Effector memory CD8-positive, alpha-beta T cell (primary cell): ENCODE results near the gene CREB1.
"Not testable (repeated sequence)": the region's sequence is repeated elsewhere in the genome, so short reads cannot be mapped to it uniquely, and the experiment has no call there.

Experiments used
- ATAC-seq: fragments of 150-1000 bp; cut with Tn5 transposase; replicated peaks from 2 replicates; pipeline ENCODE4 v1.10.0; 2021; ENCODE audit warnings: mild to moderate bottlenecking, moderate library complexity
- DNase-seq, 3 experiments: peaks; one replicate each; pipeline ENCODE4 v3.0.0; 2021
- H3K27ac Mint-ChIP-seq, 2 donors: one replicate each; pipeline ENCODE4 v1.8.0; 2022; ENCODE audit warnings: mild to moderate bottlenecking in 2 of 2, mixed read lengths in 2 of 2, moderate library complexity in 2 of 2
- H3K27me3 Mint-ChIP-seq, 2 donors: one replicate each; pipeline ENCODE4 v1.8.0; 2022; ENCODE audit warnings: mixed read lengths in 2 of 2
- H3K36me3 Mint-ChIP-seq: one replicate; pipeline ENCODE4 v1.8.0; 2022; ENCODE audit warnings: mild to moderate bottlenecking, moderate library complexity, mixed read lengths; ENCODE audit not compliant: insufficient read depth
- H3K4me1 Mint-ChIP-seq, 2 donors: one replicate each; pipeline ENCODE4 v1.8.0; 2022; ENCODE audit warnings: low read depth in 2 of 2, mixed read lengths in 2 of 2
- H3K4me3 Mint-ChIP-seq, 2 donors: one replicate each; pipeline ENCODE4 v1.8.0; 2022; ENCODE audit warnings: mild to moderate bottlenecking in 2 of 2, mixed read lengths in 2 of 2, moderate library complexity in 2 of 2
- H3K9me3 Mint-ChIP-seq, 2 donors: one replicate each; pipeline ENCODE4 v1.8.0; 2022; ENCODE audit warnings: mixed read lengths in 2 of 2

The CREB1 gene

GRCh38 chr2:207643892-207644291 lies 114.1 kb downstream of the CREB1 start:
- no peak overlapping the region for H3K4me3 Mint-ChIP-seq
- H3K9me3 Mint-ChIP-seq: no peaks in the 10 kb centered on the region
- no peaks in the 10 kb centered on the region for H3K36me3 Mint-ChIP-seq
- H3K4me1 Mint-ChIP-seq: no peaks in the 10 kb centered on the region
- ATAC-seq (no peak), DNase-seq (no peak)
- peaks cover 13 to 16% of the 10 kb centered on the region in 2 donors for H3K27me3 Mint-ChIP-seq
- no peak overlapping the region for H3K27ac Mint-ChIP-seq

- H3K9me3 Mint-ChIP-seq, H3K4me3 Mint-ChIP-seq, ATAC-seq, DNase-seq, H3K4me1 Mint-ChIP-seq, H3K27me3 Mint-ChIP-seq, H3K27ac Mint-ChIP-seq, H3K36me3 Mint-ChIP-seq: not testable (repeated sequence)
These were observed 116.8 kb downstream of the CREB1 start for GRCh38 chr2:207646582-207646981.
